ENCODE measurements around the gene CCL7.

GRCh38 chr17:34254651-34255380, 15.2 kb upstream of the CCL7 start, which contains the start of gene CCL2:
- no peak for TF ChIP-seq ZC3H10 (CRISPR knock-in tag; IDR thresholded peaks at IDR 0.05)
- no peak for TF ChIP-seq TCF4 (CRISPR knock-in tag; IDR thresholded peaks at IDR 0.05; ENCODE audit: borderline replicate concordance)
- TF ChIP-seq ZNF70 (CRISPR knock-in tag; IDR thresholded peaks at IDR 0.05), result no peak
- no peak for TF ChIP-seq GLIS3 (CRISPR knock-in tag; IDR thresholded peaks at IDR 0.05)
- no peak for TF ChIP-seq OSR1 (CRISPR knock-in tag; IDR thresholded peaks at IDR 0.05)
- no peak for TF ChIP-seq ARNTL (CRISPR knock-in tag; IDR thresholded peaks at IDR 0.05; ENCODE audit: borderline replicate concordance, low read depth)
- no peak for TF ChIP-seq ZFP3 (CRISPR knock-in tag; IDR thresholded peaks at IDR 0.05)
- no peak for TF ChIP-seq PATZ1 (CRISPR knock-in tag; IDR thresholded peaks at IDR 0.05; ENCODE audit: borderline replicate concordance)
- TF ChIP-seq ZNF8 (CRISPR knock-in tag; IDR thresholded peaks at IDR 0.05), result no peak

All from SK-N-SH treated with all-trans-retinoic acid at 6 μM for 48 hours (cell line).